Right hindlimb (tissue), 1 donor: ENCODE results near the gene COBL.

Experiments used
- DNase-seq: peaks from one replicate; pipeline ENCODE4 v3.0.0-alpha.2; 2018

The COBL gene

DNA sequence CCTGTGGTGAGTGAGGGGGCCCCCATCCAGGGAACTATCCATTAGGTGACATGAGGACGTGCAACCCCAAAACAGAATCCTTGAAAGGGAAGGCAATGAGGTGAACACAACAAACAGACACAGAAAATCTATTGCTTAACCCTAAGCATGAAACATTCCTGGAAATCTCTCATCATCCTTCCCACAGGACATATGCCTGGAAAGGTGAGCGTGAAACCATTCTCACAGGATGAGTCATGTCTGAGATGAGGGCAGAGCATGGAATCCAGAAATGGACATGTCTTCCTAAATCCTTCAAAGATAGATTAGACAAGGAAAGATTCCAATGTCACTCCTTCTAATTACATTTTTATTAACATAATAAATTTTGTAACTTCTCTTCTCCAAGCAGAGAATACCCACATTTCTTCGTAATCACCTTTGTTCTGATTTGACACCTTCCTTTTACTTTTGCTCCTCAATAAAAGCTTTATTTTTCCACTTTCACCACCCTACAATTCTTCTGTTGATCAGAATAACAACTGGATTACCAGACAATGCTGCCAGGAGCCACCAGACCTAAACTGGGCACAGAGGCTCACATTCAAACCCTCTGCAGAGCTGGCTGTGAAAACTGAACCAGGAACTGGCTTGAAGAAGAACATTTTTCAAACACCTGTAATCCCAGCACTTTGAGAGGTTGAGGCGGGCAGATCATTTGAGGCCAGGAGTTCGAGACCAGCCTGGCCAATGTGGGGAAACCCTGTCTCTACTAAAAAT lies 67.2 kb downstream of the COBL start:
- no peak for DNase-seq

DNA sequence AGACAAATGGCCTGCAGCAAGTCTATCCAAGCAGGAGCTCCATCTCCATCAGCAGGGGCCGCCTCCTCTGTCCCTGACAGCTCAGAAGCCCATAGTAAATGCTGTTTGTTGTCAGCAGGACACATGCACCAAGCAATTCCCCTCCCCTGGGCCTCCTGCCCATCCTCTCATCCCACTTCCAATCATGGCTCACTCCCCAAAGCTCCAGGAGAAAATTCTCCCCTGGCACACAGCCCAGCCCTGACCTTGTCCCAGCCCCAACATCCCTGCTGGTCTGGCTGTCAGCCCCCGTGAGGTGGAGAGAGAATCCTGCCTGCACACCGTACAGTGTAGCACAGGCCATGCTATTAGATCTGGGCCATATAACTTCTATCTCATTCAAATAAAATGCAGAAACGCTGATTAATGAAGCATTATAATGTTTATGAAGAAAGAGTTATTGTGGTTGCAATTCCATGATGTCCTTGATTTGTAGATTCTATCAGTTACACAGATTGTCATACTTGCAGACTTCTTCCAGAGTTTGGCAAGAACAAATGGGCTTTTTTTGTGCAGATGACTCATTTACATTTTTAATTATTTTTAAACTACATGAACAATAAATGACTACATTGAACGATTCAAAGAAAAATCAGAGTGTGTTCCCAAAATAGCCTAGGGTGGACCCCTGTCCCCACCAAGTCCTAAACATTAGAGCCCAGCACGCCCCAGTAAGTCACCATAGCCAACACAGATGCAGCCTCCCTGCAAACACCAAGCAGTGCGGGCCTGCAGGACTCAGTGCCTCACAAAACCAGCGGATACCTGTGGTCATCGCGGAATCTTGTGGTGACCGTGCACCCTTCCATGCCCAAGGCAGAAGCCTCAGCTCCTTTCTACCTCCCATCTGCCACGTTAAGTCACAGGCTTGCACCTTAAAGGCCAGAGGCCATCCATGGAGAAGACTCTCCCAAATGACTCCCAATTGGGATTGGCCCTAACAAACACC lies 70.1 kb downstream of the COBL start:
- DNase-seq: peak; percentile 37

DNA sequence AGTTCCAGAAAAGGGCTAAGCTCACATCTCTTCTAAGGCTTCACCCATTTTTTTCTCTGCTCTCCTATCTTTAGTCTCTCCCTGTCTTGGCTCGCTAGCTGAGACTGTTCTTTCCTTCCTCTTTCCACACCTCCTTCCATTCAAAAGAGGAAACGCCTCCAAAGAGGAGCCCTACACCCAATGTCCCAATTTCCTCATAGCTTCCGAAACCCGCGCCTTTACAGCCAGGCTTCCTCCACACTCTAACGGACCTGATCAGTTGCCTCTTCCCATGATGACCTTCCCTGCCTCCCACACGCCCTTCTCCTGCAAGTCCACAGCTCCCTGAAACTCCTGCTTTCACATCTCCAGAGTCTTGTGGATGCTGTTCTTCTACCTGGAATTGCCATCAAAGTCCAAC lies 71.7 kb downstream of the COBL start:
- no peak for DNase-seq

DNA sequence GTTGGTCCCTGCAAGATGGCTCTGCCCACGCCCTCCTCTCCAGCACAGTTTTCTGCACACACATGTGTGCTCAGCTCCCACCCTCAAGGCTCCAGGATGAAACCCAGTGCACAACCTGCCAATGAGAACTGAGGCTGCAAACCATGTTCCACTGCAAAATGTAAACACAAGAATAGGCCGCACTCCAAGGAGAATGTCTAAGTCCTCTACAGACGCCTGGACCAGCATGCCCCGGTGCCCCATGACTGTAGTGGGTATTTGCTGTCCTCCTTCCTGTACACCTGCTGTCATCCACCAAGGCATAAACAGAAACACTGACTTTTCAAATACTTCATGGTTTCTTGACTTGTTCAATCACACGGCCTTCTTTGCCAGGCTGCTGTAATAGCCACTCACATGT lies 72.6 kb downstream of the COBL start:
- DNase-seq: no peak

DNA sequence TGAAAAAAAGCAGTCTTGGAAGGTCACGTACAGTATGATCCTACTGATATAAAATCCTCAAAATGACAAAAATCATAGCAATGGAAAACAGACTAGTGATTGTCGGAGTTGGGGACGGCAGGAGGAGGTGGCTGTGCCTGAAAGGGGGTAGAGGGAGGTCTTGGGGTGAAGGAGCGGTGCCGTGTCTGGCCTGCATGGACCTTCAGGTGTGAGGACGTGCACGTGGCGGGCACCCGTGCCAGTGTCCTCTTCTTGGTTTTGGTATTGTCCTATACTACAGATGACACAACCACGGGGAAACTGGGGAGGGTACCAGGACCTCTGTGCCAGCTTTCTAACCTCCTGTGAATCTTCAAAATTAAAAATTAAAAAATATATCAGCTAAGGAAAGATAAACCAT lies 73.0 kb downstream of the COBL start:
- no peak for DNase-seq

DNA sequence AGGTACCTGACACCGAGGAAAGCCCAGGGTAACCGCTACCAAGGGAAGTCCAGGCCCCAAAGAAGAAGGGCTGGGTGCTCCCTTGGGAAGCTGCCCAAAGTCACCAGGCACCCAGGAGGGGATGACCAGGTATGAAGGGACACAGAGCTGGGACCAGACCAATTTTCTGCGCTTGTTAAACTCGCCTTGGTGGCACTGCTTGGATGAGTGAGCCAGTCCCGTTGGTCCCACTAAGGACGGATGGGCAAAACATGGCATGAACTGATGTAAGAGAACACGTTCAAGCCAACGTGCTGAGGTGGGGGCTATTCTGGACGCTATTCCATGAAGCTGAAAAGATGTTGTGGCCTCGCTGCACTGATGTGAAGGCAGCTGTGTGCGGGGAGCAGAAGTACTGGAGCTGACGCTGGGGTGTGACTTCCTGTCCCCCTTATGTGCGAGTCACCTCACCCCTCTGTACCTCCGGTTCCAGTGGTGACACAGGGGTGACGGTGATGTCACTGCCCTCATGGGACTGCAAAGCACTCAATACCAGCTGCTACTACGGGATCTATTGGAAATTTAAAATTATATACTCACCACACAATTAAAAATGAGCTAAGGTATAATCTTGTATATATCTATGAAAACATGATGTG lies 73.6 kb downstream of the COBL start:
- no peak for DNase-seq

DNA sequence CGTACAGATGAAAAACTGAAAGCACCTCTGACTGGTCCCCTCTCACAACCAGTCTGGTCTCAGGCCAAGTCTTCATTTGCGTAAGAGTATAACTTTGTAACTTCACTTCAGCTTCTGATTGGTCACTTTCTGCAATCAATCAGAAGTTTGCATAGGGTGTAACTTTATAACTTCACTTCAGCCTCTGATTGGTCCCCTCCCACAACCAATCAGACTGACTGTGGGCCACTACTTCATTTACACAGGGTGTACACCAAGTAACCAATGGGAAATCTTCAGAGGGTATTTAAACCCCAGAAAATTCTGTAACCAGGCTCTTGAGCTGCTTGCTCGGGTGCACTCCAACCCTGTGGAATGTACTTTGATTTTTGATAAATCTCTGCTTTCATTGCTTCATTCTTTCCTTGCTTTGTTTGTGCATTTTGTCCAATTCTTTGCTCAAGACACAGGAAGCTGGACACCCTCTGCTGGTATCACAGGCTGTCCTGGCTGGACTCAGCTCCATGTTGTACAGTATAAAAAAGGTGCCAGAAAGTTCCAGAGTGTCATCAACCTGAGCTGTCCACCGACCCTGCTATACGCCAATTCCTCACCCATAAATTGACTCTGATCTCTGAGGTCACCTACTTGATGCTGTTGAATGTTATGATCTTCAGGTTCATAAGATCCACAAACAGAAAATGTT lies 74.5 kb downstream of the COBL start:
- DNase-seq: no peak

DNA sequence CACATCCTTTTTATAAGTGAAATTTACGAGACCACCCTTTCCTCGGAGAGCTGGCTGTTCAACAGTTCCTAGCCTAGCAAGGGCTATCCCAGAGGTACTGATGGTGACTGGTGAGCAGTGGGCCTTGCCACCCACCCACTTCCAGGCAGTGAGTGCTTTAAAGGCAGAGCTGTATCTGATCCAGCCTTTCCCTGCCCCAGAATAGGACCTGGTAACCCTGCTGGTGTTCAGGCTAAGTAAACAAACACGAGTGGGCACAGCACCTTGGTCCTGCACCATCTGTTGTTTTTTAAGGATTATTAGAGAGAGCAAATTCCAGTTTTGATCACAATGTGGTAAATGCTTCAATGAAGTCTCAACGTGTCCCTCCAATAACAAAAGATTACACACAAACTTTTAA lies 75.7 kb downstream of the COBL start:
- DNase-seq: no peak

DNA sequence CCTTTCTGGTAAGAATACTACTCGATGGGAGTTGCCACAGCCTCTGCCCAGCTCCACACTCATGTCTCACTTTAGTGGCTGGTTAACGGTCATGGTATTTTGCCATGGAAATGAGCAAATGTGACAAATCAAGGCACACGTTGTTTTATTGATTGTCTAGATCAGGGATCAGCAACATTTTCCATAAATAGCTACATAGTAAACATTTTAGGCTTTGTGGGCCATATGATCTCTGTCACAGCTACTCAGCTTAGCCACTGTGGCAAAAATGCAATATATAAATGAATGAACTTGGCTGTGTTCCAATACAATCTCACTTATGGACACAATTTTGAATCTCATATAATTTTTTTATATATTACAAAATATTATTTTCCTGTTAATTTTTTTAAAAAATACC lies 76.9 kb downstream of the COBL start:
- no peak for DNase-seq

DNA sequence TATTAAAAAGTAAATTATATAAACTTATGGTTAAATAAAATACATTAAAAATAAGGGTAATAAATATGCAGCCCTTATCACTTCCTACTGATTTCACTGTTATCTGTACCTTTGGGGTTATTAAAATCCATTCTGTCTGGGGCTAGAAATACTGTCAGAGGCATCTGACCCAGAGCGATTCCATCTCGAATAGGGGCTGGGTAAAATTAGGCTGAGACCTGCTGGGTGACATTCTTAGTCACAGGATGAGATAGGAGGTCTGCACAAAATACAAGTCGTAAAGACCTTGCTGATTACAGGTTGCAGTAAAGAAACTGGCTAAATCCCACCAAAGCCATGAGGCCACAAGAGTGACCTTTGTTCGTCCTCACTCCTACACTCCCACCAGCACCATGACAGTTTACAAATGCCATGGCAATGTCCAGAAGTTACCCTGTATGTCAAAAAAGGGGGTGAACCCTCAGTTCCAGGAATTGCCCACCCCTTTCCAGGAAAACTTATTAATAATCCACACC lies 77.6 kb downstream of the COBL start:
- DNase-seq: no peak

DNA sequence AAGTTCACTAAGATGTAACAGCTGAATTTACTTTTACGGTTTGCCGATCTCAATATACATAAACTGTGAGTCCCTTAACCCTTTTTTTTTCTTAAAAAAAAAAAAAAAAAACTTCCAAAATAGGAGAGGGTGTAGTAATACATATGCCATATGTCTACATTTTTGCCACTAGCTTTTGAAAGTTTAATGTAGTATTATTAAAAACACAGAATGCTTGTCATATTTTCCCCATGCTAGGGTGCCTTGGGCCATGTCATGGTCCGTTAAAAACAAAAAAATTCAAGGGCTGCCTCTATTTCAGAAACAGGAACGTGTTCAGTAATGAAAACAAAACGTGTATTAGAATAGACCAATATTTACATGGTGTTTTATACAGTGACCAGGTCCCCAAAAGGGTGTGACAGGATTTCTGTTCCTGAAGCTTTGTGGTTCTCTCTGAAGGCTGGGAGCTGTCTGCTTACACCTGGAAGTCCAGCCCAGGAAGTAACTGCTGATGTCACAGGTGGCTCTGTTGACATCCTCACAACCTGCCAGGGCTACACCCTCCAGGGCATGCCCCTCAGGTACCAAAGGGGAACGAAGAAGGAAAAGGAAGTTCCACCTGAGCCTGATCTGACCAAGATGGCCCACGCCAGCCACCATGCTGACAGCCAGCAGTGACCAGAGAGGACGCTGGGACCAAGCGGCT lies 79.0 kb downstream of the COBL start:
- no peak for DNase-seq

DNA sequence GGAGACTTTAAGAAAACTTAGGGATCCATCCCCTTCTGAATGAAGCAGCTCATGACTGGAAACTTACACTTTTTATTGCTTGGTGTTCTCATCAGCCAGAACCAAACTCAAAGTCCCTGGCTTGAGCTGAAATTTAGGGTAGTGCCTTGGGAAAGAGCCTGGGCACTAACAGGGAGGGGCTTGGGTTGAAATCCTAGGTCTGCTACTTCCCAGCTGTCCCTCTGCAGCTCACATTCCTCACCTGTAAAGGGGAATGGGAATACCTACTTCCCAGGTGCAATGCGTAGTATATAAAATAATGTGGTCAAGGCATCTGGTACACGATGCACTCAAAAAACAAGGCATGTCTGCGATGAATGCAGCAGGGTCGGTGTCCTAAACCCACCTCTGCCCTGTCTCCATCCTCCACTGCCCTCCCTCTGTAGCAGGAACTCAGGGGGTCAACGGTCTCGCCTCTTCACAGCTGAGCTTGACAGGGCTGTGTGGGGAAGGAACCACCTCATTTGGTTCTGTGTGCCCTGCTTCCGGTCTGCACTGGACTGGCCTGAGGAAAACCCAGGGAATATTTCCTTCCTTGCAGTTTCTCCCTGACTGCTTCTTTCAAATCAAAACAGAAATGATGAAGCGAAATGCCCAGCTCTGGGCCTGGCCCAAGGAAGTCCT lies 80.0 kb downstream of the COBL start:
- DNase-seq: no peak

DNA sequence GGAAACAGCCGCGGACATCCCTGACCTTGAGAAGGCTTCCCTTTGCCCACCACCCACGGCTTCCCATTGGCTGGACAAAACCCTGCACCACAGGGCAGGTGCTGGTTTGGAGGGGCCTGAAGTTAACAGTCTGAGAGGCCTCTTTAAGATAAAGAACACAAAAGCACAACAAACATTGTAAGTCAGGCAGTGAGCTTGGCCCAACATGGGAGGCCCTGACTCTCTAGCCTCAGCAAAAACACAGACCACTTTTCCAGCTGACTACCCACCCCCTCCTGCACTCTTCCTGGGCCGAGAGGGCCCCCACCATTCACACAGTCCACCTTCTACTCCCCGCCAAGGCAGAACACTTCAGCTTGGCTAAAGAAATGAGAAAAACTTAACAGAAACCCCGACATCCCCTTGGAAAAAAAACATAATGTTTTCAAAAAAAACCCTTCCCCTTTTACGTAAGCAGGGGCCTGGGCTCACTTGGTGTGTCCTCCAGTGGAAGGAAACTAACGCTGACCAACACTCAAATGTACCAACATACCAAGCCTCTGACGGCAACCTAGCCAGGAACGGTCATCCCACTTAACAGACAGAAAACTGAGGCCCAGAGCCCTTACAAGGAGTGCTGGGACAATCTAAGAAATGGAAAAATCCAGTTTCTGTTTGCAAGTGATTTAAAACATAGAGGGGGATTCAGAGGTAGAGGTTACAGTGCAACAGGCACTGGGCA lies 80.9 kb downstream of the COBL start:
- no peak for DNase-seq

DNA sequence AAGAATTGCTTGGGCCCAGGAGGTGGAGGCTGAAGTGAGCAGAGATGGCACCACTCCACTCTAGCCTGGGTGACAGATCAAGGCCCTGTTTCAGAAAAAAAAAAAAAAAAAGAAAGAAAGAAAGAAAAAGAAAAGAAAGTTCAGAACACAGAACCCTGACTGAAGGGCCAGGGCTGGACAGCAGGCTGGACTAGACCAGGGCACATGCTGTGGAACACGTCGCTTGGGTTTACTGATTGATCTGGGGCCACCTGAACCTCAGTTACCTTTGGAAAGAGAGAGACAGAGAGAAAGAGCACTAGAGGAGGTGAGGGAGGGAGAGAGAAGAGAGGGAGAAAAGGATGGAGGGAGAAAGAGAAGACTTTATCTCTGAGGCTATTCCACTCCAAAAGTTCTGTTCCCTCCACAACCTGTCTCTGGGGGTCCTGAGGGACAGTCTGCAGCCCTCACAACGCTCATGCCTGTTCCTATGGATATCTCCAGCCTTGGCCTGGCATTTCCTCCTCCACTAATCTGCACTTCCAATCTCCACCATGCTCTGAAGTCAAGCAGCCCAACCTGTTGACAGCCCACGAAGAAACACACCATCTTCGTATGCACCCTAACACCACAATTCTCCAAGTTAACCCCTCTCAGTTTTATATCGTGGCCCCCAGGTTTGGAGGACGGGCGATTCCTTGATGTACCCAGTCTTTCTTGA lies 81.8 kb downstream of the COBL start:
- no peak for DNase-seq

DNA sequence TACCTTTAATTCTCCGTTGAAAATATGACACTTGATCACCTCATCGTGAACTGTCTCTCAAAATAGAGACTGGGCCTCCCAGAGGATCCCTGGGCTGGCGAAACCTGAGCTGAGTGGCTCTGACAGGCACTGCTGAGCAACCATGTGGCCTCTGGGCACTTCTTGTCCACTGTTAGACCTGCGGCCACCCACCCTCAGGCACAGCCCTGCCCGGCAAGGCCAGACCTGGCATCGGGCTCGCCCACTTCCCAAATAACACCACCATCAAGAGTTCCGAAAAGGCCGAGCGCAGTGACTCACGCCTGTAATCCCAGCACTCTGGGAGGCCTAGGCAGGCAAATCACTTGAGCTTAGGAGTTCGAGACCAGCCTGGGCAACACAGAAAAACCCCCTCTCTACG lies 82.5 kb downstream of the COBL start:
- DNase-seq: peak; percentile 30

DNA sequence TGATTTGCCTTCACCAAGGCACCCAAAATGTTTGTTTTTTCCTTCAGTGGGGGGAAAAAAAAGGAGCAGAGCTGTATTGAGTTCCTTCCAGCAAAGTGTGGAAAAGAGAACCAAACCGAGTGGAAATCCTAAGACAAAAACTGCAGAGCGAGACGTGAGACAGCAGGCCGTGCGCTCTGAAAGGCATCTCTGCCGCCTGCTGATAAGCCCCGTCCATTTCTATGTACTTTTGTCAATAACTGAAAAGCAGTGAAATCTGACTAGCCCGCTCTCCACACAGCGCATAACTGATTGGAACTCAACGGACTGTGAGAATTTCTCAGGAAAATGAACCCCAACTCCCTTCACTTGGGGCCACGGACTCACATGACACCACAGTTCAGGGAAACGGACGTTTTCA lies 83.2 kb downstream of the COBL start:
- no peak for DNase-seq

DNA sequence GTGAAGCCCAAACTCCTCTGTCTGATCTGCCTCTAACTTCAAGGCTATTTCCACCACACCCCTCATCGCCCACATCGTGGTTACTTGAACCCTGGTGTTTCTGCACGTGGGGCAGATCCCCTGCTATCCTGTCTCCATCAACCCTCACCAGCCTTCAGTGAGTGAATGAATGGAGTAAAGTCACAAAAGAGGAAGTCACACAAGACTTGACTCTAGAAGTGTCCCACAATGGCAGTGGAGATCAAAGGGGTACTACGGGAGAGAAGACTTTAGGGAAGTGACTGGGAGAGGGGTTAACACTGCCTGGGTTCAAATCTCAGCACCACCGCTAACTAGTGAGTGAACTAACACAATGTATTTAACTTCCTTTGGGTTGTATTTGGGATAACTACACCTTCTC lies 85.9 kb downstream of the COBL start:
- no peak for DNase-seq

DNA sequence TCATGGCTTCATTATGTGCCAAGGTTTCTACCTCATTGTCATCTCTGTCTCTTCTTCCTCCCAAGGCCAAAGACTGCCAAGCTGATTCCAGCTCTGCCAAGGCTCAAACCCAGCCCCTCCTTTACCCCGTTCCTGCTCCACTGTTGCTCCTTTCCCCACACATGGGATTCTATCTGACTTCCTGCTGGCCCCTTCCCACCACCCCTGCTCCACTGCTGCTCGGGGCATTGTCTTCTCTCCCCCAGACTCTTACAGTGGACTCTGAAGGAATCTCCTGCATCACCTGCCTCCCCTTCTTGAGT lies 86.3 kb downstream of the COBL start:
- no peak for DNase-seq

DNA sequence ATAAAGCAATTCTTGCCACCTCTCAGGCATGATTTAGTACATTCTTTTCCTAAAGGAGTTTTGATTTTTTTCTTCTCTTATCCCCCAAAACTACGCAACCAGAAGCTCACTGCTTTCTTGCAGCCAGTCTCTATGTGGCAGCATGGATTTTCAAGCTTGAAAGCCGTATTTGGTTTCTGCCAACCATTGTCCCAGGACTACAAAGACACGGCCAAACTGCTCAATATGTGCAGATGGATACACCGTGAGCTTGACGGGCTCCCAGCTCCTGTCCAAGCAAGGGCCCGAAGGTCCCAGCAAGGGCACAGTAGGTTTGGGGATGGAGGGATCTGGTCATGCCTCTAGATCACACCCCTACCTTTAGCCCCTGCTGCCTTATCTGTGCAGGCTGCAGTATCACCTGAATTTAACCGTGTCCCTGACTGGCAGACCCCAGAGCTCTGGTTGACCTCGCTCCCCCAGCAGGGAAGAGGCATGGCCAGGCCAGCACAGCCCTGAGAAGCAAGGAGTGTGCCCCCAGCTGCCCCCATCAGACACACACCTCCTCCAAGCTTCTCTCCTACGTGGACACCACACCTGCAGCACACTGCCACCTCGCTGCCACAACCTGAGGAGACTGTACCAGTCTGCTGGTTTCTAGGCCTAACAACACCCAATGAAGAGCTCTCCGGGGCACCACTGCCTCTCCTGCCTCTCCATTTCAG lies 86.8 kb downstream of the COBL start:
- no peak for DNase-seq

DNA sequence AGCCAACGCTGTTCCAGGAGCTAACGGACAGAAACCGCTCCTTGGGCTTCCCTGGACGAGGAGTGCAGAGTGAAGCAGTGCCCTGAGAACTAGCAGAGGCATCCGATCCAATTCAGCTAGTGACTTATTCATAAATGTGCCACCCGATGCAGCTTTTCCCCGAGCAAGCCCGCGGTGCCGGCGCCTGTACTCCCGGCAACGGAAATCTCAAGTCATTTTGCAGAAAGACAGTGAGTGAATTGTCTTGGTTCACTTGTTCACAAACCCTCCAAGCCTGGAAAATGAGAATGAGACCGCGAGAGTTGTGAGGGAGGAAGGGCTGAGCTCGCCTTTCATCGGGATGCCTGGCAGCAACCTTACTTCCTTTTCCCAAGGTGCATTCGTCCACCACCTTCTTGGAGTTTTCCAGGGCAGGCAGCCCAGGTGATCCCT lies 87.5 kb downstream of the COBL start:
- no peak for DNase-seq
